ENCODE measurements around the gene RBM44.

RBM44 gene

GRCh38 chr2:237886685-237887481 lies 88.3 kb downstream of the RBM44 start:
- DNase-seq, result no peak

GRCh38 chr2:237888389-237888788 lies 89.8 kb downstream of the RBM44 start:
- DNase-seq, result no peak

- no peak for DNase-seq
Measured at GRCh38 chr2:237889016-237889415, 90.4 kb downstream of the RBM44 start.

GRCh38 chr2:237889811-237890210 lies 91.2 kb downstream of the RBM44 start:
- DNase-seq, result no peak
